OCI-LY1 (cell line): ENCODE data around the gene BBS2.

Experiments
- EZH2 ChIP-seq: fragments of 200-600 bp; sonication (generic), shearing (Covaris generic); IDR thresholded peaks from 2 replicates; pipeline ENCODE4 v1.8.0; 2017; ENCODE audit warnings: borderline replicate concordance, mixed run types, mild to moderate bottlenecking, antibody characterized with exemption, low read length, moderate library complexity, mixed read lengths
- TF ChIP-seq, protein P1 (sequence below): fragments of 200-600 bp; sonication (generic), shearing (Covaris generic); IDR thresholded peaks from 2 replicates; pipeline ENCODE4 v1.5.1; 2017; ENCODE audit warnings: mild to moderate bottlenecking, antibody characterized with exemption, low read length, moderate library complexity, mixed read lengths

DNA sequence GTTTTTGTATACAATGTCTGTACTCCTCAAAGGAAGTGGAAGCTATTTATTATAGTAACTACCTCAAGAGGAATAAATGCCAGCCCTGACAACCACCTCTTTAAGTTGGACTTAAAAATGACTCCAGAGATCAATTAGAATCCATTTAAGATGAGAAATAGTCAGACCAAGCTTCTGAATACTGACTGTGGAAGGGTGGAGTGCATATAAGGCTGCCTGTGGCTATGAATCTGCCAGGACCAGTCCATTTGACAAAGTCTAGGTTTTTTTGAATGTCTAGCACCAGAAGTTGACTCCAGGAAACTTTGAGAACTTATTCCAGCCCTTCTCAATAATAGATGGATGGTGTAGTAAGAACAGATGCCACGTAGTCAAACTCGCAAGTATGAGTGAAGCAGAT, 53.5 kb downstream of the BBS2 start:
- TF ChIP-seq, protein P1, sequence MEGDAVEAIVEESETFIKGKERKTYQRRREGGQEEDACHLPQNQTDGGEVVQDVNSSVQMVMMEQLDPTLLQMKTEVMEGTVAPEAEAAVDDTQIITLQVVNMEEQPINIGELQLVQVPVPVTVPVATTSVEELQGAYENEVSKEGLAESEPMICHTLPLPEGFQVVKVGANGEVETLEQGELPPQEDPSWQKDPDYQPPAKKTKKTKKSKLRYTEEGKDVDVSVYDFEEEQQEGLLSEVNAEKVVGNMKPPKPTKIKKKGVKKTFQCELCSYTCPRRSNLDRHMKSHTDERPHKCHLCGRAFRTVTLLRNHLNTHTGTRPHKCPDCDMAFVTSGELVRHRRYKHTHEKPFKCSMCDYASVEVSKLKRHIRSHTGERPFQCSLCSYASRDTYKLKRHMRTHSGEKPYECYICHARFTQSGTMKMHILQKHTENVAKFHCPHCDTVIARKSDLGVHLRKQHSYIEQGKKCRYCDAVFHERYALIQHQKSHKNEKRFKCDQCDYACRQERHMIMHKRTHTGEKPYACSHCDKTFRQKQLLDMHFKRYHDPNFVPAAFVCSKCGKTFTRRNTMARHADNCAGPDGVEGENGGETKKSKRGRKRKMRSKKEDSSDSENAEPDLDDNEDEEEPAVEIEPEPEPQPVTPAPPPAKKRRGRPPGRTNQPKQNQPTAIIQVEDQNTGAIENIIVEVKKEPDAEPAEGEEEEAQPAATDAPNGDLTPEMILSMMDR, result no peak
- TF ChIP-seq EZH2, result no peak
